HUDEP-2 (cell line): ENCODE data around the gene TK2.
"Not testable (repeated sequence)": the region's sequence is repeated elsewhere in the genome, so short reads cannot be mapped to it uniquely, and the experiment has no call there.

Experiments used
- DNase-seq, 76 experiments: peaks; one replicate each; lab custom pipeline; 2025; ENCODE audit not compliant: unreplicated experiment in 76 of 76; lab: John Stamatoyannopoulos, UW

Gene TK2

DNA sequence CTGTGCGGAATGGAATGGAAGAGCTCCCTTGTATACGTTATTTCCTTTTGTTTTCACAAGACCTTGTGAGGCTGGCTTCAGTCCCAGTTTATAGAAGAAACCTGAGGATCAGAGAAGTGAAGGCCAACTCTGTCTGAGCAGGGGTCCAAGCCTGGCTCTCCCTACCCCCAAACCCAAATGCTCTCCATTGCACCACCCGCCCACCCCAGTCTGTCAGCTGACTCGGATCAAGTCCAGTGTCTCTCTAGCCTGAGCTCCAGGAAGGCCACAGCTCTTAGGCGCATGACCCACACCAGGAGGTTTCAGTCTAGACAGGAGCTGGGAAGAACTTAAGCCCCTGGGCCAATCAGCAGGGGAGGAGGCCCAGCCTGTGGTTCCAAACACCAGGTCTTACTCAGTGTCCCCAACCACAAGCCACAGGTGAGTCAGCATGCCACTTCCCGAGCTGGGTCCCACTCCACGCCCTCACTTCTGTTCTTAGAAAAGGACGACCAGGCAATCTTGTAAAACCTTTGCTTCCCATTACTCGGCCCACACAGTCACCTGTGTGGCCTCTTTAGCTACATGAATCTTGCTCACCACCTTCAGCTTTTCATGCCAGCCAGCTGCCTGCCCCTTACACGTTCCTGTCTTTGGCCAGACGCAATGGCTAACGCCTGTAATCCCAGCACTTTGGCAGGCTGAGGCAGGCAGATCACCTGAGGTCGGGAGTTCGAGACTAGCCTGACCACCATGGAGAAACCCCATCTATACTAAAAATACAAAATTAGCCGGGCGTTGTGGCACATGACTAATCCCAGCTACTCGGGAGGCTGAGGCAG lies 27.8 kb downstream of the TK2 start:
- no peak for DNase-seq

DNA sequence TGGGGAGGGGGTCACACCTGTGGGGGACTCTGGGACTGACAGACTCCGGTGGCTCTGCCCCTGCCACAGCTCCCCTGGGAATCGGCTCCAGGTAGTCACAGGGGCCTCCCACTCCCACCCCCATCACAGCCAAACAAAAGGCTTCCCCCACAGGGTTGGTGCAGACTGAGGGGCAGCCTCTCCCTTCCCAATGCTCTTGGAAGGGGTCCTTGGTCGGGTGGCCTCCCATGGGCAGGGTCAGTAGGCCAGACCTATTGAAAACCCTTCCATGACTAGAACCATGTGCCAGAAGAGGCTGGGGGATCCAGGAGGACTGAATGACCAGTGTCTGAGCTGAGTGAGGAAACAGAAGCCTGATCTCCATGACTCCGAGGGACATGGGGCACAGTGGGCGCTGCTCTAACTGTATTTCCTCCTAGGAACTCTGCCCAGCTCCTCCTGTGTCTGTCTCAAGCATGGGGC lies 28.6 kb downstream of the TK2 start:
- DNase-seq = no peak

DNA sequence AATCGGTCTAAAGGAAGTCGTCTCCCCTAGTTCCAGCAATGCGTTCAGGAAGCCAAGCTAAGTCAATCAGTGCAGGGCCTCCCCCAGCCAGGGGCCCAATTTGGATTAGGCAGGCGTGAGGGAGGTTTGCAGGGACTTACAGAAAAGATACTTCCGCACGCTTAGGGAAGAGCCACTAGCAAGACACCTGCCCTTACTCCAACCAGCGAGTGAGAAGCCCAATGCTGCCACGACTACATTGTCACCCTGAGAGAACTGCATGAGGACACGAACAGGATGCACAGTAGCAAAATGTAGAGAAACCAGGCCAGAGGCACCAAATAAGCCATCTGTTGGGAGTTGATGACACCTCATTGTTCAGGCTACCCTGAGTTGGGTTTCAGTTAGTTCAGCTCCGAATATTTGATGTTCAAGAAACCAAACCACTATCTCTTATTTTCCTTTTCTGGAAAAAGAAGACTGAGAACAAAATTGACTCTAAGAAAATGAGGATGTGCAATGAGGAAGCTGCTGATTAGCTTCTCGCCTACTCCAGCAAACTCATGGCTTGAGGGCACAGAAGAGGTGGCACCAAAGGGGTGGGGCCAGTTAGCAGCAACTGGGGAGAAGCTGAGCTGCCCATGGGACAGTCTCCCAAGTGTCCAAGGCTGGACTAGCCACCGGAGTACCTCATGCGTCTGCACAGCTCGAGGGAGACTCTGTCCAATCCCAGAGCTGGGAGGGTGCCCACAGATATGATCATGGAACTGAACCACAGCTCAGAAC lies 29.3 kb downstream of the TK2 start:
- peak in 11 of 76 experiments; percentile 4 to 34 (median 6) for DNase-seq

DNA sequence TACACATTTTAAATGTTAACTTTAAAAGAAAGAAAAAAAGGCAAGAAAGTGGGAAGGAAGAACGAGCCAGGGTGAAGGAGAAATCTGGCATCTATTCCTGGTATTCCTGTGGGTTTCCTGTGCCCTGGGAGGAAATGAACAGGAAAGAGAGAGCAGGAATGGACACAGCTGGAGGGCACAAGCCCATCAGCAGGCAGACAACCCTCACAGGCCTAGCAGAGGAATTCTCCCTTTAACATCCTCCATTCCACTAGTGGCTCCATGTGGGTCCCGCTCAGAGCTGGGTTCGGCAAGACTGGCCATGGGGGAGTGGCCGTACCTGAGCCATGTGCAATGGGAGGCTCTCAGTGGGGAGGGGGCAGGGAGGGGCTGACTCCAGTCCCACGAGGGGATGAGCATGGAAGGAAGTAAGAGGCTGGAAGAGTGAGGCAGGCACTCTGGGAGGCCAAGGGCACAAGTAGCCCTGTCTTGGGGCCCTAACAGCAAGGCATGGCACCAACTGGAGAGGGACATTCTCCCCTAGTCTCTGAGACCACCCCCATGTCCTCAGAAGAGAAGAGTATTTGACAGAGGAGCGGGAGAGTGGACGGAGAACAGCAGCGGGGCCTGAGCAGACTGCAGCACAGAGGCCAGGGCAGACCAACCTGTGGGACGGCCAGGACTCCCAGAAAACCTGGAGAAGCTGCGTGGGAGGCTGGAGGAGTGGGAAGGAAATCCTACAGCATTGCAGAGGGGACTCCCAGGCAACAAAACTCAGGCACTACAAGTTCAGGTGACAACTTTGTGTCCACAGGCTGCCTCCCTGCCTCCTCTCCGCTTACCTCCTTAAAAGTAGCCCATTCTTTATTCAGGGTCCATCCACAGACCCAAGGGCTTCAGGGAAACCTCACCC lies 30.2 kb downstream of the TK2 start:
- DNase-seq = no peak

DNA sequence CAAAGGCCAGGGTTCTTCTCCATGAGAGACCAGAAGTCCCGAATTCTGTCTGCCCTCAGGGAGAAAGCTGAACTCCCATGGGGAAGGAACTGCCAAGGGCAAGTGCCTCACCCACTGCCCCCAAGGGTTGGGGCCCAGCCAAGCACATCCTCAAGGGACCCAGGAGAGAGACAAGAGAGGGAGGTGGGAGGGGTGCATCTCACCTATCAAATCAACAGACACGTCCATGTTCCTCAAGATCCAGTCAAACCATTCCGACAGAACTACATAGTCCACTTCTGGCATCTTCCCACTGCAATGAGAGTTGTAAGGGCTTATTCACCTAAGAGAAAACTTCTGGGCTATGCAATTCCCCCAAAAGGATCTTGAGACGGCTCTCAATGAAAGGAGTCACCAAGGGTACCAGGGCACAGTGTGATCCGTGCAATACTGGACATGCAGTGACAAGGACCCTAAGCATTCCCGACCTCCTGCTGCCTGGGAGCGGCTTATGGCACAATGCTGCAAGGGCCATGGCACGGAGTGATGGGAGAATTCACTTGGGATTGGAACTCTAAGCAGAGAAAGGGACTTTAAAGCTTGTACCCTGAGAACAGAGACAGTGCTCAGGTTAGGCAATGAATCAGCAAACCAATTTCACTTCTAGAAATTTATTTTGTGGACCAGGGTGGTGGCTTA lies 32.2 kb downstream of the TK2 start:
- DNase-seq = peak in 1 of 76 experiments; percentile 31

DNA sequence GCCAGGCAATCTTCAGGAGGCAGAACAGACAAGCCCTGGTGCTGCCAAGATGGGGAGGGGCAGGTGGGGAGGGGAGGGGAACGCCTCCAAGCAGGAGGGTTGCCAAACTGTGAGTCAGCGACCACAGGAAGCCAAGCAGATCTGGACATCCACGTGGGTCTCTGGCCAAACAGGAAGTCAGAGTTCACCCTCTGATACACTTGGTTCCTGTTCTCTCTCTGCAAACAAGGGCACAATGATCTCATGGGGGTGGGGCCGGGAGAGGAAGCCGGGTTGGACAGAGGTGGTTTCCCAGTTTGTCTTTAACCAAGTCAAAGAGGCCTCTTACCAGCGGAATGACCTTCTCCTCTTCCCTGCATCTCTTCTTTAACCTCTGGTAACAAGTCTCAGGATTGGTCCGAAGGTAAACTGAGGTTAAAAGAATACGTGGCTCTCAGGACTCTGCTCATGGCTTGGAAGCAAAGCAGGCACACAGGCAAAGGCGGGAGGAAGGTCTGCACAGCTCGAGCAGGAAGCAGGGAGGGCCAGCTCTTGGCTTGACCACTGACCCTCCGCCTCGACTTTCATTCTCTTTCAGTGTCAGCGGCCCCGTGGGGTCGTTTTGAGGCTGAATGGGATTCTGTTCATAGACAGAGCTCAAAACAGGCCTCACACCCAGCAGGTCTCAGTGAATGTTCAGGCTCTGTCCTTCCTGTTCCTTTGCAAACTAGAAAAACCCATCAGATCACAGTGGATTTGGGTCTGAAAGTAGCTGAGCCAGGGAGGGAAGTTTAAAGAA lies 32.9 kb downstream of the TK2 start:
- peak in 75 of 76 experiments; percentile 58 to 99 (median 96) for DNase-seq

DNA sequence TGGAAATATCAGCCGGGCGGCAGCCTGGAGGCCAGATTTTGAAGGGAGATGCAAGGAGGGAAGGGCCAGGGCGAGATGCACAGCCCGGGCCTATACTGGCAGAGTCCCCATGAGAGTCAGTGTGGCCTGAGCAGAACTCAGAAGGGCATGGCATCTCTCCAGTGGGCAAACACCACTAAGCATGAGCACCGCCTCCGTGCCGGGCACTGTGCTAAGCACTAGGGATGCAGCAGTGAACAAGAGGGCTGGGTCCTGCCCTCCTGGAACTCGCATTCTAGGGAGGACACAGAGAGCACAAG lies 33.5 kb downstream of the TK2 start:
- no peak for DNase-seq

DNA sequence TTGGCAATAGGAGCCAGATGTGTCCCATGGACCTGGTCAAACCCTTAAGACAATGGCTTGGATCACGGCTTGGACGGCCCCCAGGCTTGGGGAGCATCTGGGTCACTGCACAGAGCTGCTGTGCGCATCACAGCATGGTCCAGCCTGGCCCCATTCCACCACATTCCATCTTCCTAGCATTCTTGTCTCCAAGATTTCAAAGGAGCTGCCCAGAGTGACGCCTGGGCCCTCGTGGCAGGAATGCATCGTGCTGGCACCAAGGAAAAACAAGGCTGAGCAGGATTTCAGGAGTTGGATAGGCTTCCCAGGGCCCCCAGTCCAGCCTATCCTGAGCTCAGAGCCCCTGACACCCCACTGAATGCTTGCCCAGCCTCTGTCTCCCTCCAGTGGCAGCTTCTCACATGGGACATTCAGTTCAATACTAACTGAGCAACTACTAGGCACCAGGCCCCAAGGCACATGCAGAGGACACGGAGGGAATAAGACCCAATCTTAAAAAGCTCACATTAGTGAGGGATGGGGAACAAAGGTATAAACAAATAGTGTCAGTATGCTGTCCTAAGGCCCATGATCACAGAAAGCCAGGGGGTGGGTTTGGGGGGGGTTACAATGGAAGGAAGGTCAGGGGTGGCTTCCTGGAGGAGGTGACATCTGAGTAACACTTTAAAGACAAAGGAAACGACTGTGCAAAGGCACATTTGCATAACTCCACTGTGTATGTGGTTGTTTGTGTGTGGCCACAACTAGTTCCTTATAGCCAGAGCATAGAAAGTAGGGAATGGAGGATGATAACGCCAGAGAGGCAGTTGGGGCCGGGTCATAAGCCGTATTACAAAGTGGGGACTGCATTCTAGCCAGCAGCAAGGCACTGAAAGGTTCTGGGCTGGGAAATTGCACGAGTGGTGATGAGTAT lies 34.1 kb downstream of the TK2 start:
- DNase-seq = peak in 6 of 76 experiments; percentile 2 to 20 (median 6)

DNA sequence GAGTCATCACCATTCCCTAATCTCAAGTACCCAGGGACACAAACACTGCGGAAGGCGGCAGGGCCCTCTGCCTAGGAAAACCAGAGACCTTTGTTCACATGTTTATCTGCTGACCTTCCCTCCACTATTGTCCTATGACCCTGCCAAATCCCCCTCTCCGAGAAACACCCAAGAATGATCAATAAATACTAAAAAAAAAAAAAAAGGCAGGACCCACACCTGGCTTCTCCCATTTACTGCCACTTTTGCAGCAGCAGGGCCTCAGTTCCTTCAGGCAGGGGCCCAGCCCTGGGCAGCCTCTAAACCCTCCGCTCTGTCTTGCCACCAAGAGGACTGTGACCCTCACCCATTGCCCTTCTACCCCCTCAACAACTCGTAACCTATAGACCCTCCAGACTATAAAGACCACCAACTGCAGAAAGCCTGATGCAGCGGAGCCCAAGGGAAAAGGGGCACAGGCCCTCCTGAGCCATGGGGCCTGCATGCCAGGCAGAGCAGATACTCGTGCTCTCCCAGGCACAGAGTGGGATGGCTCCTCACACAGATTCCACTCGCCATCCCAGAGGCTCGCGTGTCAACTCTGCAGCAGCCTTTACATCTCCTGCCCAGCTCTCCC lies 34.8 kb downstream of the TK2 start:
- not testable (repeated sequence) for DNase-seq

DNA sequence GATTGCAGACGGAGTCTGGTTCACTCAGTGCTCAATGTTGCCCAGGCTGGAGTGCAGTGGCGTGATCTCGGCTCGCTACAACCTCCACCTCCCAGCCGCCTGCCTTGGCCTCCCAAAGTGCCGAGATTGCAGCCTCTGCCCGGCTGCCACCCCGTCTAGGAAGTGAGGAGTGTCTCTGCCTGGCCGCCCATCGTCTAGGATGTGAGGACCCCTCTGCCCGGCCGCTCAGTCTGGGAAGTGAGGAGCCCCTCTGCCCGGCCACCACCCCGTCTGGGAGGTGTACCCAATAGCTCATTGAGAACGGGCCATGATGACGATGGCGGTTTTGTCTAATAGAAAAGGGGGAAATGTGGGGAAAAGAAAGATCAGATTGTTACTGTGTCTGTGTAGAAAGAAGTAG lies 35.5 kb downstream of the TK2 start:
- not testable (repeated sequence) for DNase-seq

DNA sequence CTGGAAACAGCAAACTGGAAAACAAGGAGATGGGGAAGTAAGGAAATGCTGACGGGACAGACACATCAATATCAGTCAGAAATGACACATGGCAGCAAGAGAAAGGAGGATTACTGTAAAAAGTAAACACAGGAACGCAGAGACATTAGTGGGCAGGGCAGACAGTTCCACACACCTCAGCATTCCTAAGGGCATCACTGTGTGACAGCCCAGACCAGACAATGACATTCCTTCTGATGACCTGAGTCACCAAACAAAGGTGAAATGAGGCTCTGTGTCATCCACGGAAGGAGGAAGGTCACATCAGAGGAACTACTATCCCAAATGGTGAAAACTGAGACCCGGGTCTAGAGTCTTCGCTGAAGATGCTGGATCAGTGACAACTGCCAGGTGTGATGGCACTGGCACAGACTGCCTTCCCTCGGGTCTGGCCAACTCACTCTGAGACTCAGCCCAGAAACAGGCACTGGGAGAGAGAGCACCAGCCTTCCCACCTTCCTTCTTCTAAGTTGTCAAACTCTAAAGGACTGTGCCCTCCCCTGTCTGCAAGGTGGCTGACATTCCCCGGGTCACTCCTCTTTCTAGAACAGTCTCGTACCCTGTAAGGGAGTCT lies 36.7 kb downstream of the TK2 start:
- no peak for DNase-seq

DNA sequence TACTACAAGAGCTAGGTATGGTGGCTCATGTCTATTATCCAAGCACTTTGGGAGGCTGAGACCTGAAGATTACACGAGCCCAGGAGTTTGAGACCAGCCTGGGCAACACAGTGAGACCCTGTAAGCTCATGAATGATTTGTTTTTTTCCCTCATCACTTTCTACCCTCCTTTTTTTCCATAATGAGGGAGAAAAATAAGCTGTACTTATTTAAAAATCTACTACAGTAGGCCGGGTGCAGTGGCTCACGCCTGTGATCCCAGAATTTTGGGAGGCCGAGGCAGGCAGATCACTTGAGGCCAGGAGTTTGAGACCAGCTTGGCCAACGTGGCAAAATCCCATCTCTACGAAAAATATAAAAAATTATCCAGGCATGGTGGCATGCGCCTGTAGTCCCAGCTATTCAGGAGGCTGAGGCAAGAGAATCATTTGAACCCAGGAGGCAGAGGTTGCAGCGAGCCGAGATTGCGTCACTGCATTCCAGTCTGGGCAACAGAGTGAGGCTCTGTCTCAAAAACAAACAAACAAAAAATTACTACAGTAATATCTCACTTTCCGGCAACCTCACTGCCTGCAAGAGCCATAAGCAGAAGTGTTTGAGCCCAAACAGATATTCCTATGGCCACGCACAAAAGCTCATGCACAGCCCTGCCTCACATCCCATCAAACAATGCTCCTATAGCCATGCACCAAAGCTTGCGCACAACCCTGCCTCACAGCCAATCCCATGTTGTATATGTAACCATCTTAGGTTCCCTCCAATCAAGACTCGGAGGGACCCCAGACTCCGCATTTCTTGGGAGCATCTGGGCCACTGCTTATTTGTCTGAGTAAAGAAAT lies 37.4 kb downstream of the TK2 start:
- no peak for DNase-seq

DNA sequence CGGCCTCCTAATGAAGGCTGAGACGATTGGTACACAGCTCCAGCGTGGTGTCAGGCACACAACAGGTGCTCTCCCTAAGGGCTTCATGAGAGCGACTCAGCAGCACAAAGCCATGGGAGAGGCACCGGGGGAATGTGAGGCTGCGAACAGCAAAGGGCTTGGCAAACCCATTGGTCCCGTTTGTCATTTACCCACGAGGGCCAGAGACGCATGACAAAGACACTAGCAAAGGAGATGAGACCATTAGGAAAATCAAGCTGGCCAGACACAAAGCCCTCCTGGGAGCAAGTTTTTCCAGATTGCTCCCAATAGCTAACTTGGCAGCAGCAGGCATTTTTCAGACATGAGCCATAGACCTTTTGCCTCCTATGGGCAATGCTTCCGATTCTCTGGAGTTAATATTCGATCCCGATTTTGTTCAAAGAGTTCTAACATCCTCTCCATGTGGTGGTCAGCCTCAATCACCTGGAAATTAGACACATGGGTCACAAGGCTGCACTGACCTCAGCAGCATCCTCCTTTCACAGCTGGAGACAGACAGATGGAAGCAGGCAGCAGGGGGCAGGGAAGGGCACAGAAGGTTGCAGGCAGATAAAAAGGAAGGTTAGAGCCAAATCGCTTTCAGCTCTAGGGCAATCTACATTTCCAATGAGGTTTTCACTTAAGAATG lies 38.2 kb downstream of the TK2 start:
- peak in 32 of 76 experiments; percentile 6 to 65 (median 28) for DNase-seq

DNA sequence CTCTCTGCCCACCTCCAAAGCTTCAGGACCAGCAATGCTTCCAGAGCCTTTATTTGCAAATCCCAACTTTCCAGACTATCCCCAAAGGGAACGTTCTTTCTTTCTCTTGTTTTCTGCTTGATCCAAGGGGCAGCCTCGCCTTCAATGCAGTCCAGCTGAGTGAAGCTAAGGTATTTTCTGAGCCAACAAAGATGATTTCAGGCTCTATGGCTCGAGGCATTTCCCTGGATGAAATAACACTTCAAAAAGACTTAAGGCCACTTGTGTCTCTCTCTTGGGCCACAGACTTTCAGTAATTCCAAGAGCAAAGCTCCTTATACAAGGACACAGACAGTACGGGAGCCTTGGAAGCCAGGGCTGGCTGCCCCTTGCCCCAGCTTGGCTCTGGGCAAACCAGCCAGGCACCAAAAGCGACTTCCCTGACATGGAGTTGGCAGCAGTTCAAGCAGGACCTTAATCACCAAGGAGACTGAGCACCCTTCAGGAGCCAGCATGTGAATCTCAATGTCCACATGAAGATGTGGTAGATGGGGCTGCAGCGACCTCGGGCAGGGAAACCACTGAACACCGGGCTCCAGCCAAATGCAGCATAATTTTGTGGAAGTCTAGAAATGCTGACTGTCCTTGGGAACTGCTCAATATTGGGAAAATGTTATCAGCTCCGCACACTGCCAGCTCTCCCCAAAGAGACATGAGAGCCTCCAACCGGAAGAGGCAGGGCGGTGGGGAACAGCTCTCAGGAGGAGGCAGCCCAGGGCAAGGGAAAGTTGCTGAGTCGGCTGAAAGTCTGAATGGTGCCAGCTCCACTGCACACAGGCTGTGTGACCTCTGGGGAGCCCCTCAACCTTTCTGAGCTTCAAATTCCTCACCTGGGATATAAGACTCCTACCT lies 39.0 kb downstream of the TK2 start:
- DNase-seq = no peak

DNA sequence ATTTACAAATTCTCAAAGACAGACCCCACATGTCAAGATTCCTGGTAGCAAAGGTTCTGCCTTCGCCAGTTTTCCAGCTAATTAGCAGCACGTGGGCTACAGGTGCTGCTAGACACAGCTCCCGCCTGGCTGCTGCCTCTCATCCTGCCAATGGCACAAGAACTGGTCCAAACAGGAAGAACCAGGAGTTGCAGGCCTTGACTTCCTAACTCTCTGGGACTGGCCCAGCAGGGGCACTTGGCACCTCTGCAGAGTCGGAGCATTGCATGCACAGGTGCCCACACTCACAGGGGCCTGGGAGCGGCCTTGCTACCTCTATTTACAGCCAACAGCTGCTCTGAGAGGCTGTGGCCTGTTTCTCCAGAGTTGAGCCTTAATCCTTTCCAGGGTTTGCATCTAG lies 39.6 kb downstream of the TK2 start:
- no peak for DNase-seq
